Prostate gland (tissue), 2 donors: ENCODE data around the gene RAB30.

Source experiments
- POLR2A ChIP-seq: fragments of 450-650 bp; IDR thresholded peaks from one replicate; pipeline ENCODE4 v1.6.1; 2016; ENCODE audit warnings: antibody characterized with exemption, mild to moderate bottlenecking
- POLR2AphosphoS5 ChIP-seq: sonication (generic); formaldehyde crosslinking; IDR thresholded peaks from one replicate; pipeline ENCODE4 v1.6.1; 2017; ENCODE audit warnings: antibody characterized with exemption
- TF ChIP-seq, protein P1 (sequence below), 4 experiments: fragments of 200-600 bp in 2 of 4; fragments of 450-650 bp in 2 of 4; sonication (generic) in 2 of 4; IDR thresholded peaks; 1 replicate in 3 of 4; 2 replicates in 1 of 4; pipeline ENCODE4 v1.5.1; 2016 to 2019; ENCODE audit warnings: antibody characterized with exemption in 4 of 4, mild to moderate bottlenecking in 2 of 4, moderate library complexity in 2 of 4

DNA sequence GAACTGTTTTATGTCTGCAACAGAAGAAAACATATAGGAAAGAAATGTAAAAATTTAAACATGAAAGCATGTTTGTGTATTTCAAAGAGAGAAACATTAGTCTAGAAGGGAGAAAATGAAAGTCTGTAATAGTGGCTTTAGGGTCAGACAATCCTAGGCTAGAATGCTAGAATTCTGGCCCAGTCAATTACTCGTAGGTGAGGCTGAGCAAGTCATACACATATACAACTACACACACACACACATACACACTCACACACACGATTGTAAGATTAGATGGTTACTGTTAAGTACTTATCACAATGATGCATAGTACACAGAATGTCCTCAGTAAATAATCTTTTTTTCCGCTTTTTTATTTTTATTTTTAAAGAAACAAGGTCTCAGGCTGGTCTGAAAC is 47.5 kb upstream of the RAB30 start:
- TF ChIP-seq, protein P1, sequence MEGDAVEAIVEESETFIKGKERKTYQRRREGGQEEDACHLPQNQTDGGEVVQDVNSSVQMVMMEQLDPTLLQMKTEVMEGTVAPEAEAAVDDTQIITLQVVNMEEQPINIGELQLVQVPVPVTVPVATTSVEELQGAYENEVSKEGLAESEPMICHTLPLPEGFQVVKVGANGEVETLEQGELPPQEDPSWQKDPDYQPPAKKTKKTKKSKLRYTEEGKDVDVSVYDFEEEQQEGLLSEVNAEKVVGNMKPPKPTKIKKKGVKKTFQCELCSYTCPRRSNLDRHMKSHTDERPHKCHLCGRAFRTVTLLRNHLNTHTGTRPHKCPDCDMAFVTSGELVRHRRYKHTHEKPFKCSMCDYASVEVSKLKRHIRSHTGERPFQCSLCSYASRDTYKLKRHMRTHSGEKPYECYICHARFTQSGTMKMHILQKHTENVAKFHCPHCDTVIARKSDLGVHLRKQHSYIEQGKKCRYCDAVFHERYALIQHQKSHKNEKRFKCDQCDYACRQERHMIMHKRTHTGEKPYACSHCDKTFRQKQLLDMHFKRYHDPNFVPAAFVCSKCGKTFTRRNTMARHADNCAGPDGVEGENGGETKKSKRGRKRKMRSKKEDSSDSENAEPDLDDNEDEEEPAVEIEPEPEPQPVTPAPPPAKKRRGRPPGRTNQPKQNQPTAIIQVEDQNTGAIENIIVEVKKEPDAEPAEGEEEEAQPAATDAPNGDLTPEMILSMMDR (IDR thresholded peaks at IDR 0.05): no peak
- TF ChIP-seq POLR2A (no peak), POLR2AphosphoS5 (no peak)
